Neural cell (in vitro differentiated cells): ENCODE measurements around the gene PPP2CA. TPM values are rescaled to one million over a fixed set of nuclear protein-coding genes. Genes with fewer than 3 reads are reported as not detected.

ENCODE experiments used
- H2AFZ ChIP-seq: fragments of 200-600, 300-800 bp; sonication (generic), shearing (Covaris generic); 2 replicates; pipeline ENCODE4 v1.6.0; 2014; ENCODE audit warnings: low read depth, mild to moderate bottlenecking, antibody characterized with exemption, low read length, moderate library complexity
- H3F3A ChIP-seq: fragments of 200-600 bp; shearing (Covaris generic); 2 replicates; pipeline ENCODE4 v1.6.1; 2016; ENCODE audit warnings: mild to moderate bottlenecking, moderate library complexity, mixed read lengths, antibody characterized with exemption, low read length; ENCODE audit not compliant: insufficient read depth, poor library complexity, severe bottlenecking
- H3K27ac ChIP-seq: fragments of 200-600, 300-800 bp; sonication (generic), shearing (Covaris generic); 2 replicates; pipeline ENCODE4 v1.5.1; 2014; ENCODE audit warnings: mild to moderate bottlenecking, low read length, moderate library complexity
- H3K27me3 ChIP-seq: fragments of 300-800, 200-600 bp; sonication (generic), shearing (Covaris generic); 2 replicates; pipeline ENCODE4 v1.6.0; 2014; ENCODE audit warnings: mild to moderate bottlenecking, low read depth, low read length, moderate library complexity; ENCODE audit not compliant: insufficient read depth
- H3K36me3 ChIP-seq: fragments of 300-800, 200-600 bp; sonication (generic), shearing (Covaris generic); 2 replicates; pipeline ENCODE4 v1.5.1; 2014; ENCODE audit warnings: mild to moderate bottlenecking, antibody characterized with exemption, low read length, moderate library complexity; ENCODE audit not compliant: insufficient read depth
- H3K4me2 ChIP-seq: fragments of 300-800, 200-600 bp; sonication (generic), shearing (Covaris generic); 2 replicates; pipeline ENCODE4 v1.6.0; 2014; ENCODE audit warnings: mild to moderate bottlenecking, low read length
- H3K4me3 ChIP-seq: fragments of 300-800, 200-600 bp; sonication (generic), shearing (Covaris generic); 2 replicates; pipeline ENCODE4 v1.5.1; 2014; ENCODE audit warnings: mild to moderate bottlenecking, low read length, moderate library complexity
- H3K79me2 ChIP-seq: fragments of 200-600 bp; shearing (Covaris generic); replicated peaks from 2 replicates; pipeline ENCODE4 v1.6.0; 2014; ENCODE audit warnings: mild to moderate bottlenecking, low read length, moderate library complexity; ENCODE audit not compliant: insufficient read depth
- H3K9ac ChIP-seq: fragments of 300-800, 200-600 bp; sonication (generic), shearing (Covaris generic); 2 replicates; pipeline ENCODE4 v1.6.1; 2016; ENCODE audit warnings: mild to moderate bottlenecking, low read length, mixed read lengths
- H3K9me2 ChIP-seq: fragments of 200-600 bp; shearing (Covaris generic); 2 replicates; pipeline ENCODE4 v1.6.1; 2016; ENCODE audit warnings: mild to moderate bottlenecking, low read length, mixed read lengths; ENCODE audit not compliant: insufficient read depth
- H3K9me3 ChIP-seq: fragments of 200-600, 300-800 bp; sonication (generic), shearing (Covaris generic); 2 replicates; pipeline ENCODE4 v1.6.1; 2016; ENCODE audit warnings: mild to moderate bottlenecking, mixed run types, low read length, moderate library complexity, mixed read lengths
- H4K20me1 ChIP-seq: fragments of 200-600 bp; shearing (Covaris generic); 2 replicates; pipeline ENCODE4 v1.6.1; 2016; ENCODE audit warnings: mild to moderate bottlenecking, mixed run types; ENCODE audit not compliant: insufficient read depth
- EP300 ChIP-seq: fragments of 450-650 bp; conservative IDR thresholded peaks from 2 replicates; pipeline ENCODE4 v1.6.1; 2014; ENCODE audit warnings: antibody characterized with exemption, mild to moderate bottlenecking, moderate library complexity; ENCODE audit not compliant: poor library complexity, severe bottlenecking
- EZH2 ChIP-seq: fragments of 200-600, 300-800 bp; shearing (Covaris generic), sonication (generic); IDR thresholded peaks from 2 replicates; pipeline ENCODE4 v1.6.1; 2014; ENCODE audit warnings: antibody characterized with exemption, low read length, borderline replicate concordance, mild to moderate bottlenecking; ENCODE audit not compliant: insufficient read depth, poor library complexity, severe bottlenecking
- MXI1 ChIP-seq: fragments of 450-650 bp; conservative IDR thresholded peaks from 2 replicates; pipeline ENCODE4 v1.6.1; 2014; ENCODE audit warnings: antibody characterized with exemption, mild to moderate bottlenecking; ENCODE audit not compliant: poor library complexity, severe bottlenecking
- POLR2AphosphoS5 ChIP-seq: IDR thresholded peaks from 2 replicates; pipeline ENCODE4 v1.6.1; 2012
- RAD21 ChIP-seq: fragments of 450-650 bp; conservative IDR thresholded peaks from 2 replicates; pipeline ENCODE4 v1.6.1; 2014; ENCODE audit warnings: antibody characterized with exemption, mild to moderate bottlenecking, moderate library complexity
- SMC3 ChIP-seq: fragments of 450-650 bp; conservative IDR thresholded peaks from 2 replicates; pipeline ENCODE4 v1.6.1; 2014; ENCODE audit warnings: antibody characterized with exemption, mild to moderate bottlenecking, moderate library complexity; ENCODE audit not compliant: poor library complexity
- TAF1 ChIP-seq: IDR thresholded peaks from 2 replicates; pipeline ENCODE4 v1.6.1; 2012; ENCODE audit warnings: low read depth
- polyA plus RNA-seq: library from polyadenylated mRNA; depleted of rRNA; stranded (reverse); fragments of >200 nt; gene quantifications from 2 replicates; pipeline ENCODE4 v1.2.3, GENCODE V29; 2014
- TF ChIP-seq, protein P1 (sequence below): fragments of 450-650 bp; IDR thresholded peaks from 2 replicates; pipeline ENCODE4 v1.5.1; 2014; ENCODE audit warnings: antibody characterized with exemption, mild to moderate bottlenecking, moderate library complexity; ENCODE audit not compliant: poor library complexity, severe bottlenecking
- TF ChIP-seq, protein P2 (sequence below): IDR thresholded peaks from 2 replicates; pipeline ENCODE4 v1.6.1; 2012; ENCODE audit warnings: borderline replicate concordance

PPP2CA gene
- polyA plus RNA-seq, 1 donor from 2014 or later = 251 TPM

DNA sequence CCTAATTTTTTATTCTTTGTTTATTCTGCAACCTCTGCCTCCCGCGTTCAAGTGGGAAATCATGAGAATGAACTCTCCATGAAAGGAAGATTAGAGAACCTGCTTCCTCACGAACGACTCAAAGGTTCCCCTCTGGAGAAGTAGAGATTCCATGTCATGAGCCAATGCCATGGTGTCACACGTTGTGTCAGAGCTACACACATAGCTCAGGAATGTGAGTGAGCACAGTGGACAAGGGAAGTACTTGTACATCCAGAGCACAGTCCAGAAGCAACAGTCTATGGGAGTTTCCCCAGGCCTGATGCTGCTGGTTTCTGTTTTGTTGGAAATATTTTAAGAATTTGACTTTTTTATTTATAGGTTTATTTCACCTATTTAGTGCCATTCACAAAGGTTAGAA, 26.8 kb upstream of the PPP2CA start:
- no peaks in the 10 kb centered on the region for H3K36me3 ChIP-seq
- H3K4me2 ChIP-seq = no peak overlapping the region
- H4K20me1 ChIP-seq = no peaks in the 10 kb centered on the region
- H3K4me3 ChIP-seq = no peak overlapping the region
- H3K79me2 ChIP-seq = no peaks in the 10 kb centered on the region
- no peaks in the 10 kb centered on the region for H3K9me3 ChIP-seq
- no peak overlapping the region for H3K27ac ChIP-seq
- no peaks in the 10 kb centered on the region for H3K27me3 ChIP-seq
- no peaks in the 10 kb centered on the region for H3F3A ChIP-seq
- H3K9me2 ChIP-seq = no peaks in the 10 kb centered on the region
- H3K9ac ChIP-seq = no peak overlapping the region
- no peak overlapping the region for H2AFZ ChIP-seq
- TF ChIP-seq, protein P1, sequence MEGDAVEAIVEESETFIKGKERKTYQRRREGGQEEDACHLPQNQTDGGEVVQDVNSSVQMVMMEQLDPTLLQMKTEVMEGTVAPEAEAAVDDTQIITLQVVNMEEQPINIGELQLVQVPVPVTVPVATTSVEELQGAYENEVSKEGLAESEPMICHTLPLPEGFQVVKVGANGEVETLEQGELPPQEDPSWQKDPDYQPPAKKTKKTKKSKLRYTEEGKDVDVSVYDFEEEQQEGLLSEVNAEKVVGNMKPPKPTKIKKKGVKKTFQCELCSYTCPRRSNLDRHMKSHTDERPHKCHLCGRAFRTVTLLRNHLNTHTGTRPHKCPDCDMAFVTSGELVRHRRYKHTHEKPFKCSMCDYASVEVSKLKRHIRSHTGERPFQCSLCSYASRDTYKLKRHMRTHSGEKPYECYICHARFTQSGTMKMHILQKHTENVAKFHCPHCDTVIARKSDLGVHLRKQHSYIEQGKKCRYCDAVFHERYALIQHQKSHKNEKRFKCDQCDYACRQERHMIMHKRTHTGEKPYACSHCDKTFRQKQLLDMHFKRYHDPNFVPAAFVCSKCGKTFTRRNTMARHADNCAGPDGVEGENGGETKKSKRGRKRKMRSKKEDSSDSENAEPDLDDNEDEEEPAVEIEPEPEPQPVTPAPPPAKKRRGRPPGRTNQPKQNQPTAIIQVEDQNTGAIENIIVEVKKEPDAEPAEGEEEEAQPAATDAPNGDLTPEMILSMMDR = no peak
- no peak for TF ChIP-seq RAD21
- no peak for TF ChIP-seq MXI1
- TF ChIP-seq SMC3 = no peak
- TF ChIP-seq EP300 = no peak

DNA sequence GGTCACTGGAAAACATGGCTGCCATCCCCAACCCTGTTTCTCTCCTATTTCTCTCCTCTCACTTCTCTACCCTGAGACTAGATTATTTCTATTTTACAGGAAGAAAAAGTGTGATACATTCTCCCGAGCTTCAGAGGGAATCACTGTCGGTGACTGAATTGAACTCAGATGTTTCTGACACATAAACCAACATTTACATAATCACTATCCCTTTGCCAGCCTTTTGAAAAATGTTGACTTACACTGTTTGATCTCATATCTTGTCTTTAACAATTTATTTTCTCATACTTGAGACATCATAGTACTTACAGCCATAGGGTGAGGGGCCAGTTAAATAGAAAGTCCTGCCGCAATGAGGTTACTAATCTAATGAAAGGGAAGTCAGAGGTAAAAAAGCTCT, 25.1 kb upstream of the PPP2CA start:
- Histone ChIP-seq H3K9ac (no peak overlapping the region), H3K36me3 (no peaks in the 10 kb centered on the region), H4K20me1 (no peaks in the 10 kb centered on the region), H3K4me2 (no peak overlapping the region), H3F3A (no peaks in the 10 kb centered on the region), H3K79me2 (no peaks in the 10 kb centered on the region), H3K4me3 (no peak overlapping the region), H3K27ac (no peak overlapping the region), H2AFZ (no peak overlapping the region), H3K9me3 (no peaks in the 10 kb centered on the region), H3K9me2 (no peaks in the 10 kb centered on the region), H3K27me3 (no peaks in the 10 kb centered on the region)
- TF ChIP-seq EP300 = no peak
- no peak for TF ChIP-seq MXI1
- TF ChIP-seq, protein P1 = no peak
- no peak for TF ChIP-seq EZH2
- no peak for TF ChIP-seq SMC3
- TF ChIP-seq TAF1 = no peak
- no peak for TF ChIP-seq POLR2AphosphoS5
- TF ChIP-seq, protein P2, sequence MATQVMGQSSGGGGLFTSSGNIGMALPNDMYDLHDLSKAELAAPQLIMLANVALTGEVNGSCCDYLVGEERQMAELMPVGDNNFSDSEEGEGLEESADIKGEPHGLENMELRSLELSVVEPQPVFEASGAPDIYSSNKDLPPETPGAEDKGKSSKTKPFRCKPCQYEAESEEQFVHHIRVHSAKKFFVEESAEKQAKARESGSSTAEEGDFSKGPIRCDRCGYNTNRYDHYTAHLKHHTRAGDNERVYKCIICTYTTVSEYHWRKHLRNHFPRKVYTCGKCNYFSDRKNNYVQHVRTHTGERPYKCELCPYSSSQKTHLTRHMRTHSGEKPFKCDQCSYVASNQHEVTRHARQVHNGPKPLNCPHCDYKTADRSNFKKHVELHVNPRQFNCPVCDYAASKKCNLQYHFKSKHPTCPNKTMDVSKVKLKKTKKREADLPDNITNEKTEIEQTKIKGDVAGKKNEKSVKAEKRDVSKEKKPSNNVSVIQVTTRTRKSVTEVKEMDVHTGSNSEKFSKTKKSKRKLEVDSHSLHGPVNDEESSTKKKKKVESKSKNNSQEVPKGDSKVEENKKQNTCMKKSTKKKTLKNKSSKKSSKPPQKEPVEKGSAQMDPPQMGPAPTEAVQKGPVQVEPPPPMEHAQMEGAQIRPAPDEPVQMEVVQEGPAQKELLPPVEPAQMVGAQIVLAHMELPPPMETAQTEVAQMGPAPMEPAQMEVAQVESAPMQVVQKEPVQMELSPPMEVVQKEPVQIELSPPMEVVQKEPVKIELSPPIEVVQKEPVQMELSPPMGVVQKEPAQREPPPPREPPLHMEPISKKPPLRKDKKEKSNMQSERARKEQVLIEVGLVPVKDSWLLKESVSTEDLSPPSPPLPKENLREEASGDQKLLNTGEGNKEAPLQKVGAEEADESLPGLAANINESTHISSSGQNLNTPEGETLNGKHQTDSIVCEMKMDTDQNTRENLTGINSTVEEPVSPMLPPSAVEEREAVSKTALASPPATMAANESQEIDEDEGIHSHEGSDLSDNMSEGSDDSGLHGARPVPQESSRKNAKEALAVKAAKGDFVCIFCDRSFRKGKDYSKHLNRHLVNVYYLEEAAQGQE = no peak
- TF ChIP-seq RAD21 = no peak
